H1 (cell line): ENCODE results near the gene NET1. TPM values are rescaled to one million over a fixed set of nuclear protein-coding genes. Genes with fewer than 3 reads are reported as not detected.

Source experiments
- CTCF ChIA-PET: fragments of 300-600 bp; sonication (Branson Sonifier 250); formaldehyde crosslinking; loops from one replicate; lab custom pipeline; 2021; ENCODE audit not compliant: partially characterized antibody; lab: Charles Lee
- POLR2A ChIA-PET: fragments of 300-600 bp; sonication (Branson Sonifier 250); formaldehyde crosslinking; loops from one replicate; lab custom pipeline; 2021; ENCODE audit warnings: inconsistent platforms; ENCODE audit not compliant: partially characterized antibody; lab: Charles Lee
- DNase-seq, 2 experiments: peaks; one replicate each; pipeline versions ENCODE4 v3.0.0 to v3.0.0-alpha.2; 2010 to 2022; ENCODE audit warnings: low spot score in 2 of 2, low read depth in 1 of 2, mixed read lengths in 1 of 2
- FAIRE-seq: peaks from 2 replicates; lab custom pipeline; 2011; peaks lifted over from hg19 to GRCh38; lab: Jason Lieb, UNC
- H2AFZ ChIP-seq: 2 replicates; pipeline ENCODE4 v1.8.1; 2012; ENCODE audit warnings: low read length, inconsistent platforms
- H2AK5ac ChIP-seq: 2 replicates; pipeline ENCODE4 v1.6.1; 2013; ENCODE audit warnings: low read depth, low read length
- H2BK120ac ChIP-seq: replicated peaks from 2 replicates; pipeline ENCODE3; 2013; ENCODE audit warnings: low read depth, low read length, inconsistent platforms
- H2BK12ac ChIP-seq: 2 replicates; pipeline ENCODE4 v1.6.1; 2013; ENCODE audit warnings: low read depth, low read length
- H2BK15ac ChIP-seq: 2 replicates; pipeline ENCODE4 v1.6.1; 2013; ENCODE audit warnings: low read length
- H2BK20ac ChIP-seq: 2 replicates; pipeline ENCODE4 v1.6.1; 2013; ENCODE audit warnings: low read length
- H2BK5ac ChIP-seq: 2 replicates; pipeline ENCODE4 v1.6.1; 2013; ENCODE audit warnings: low read depth, low read length
- H3K14ac ChIP-seq: 2 replicates; pipeline ENCODE4 v1.6.1; 2013; ENCODE audit warnings: inconsistent platforms; ENCODE audit not compliant: insufficient read length
- H3K18ac ChIP-seq: 2 replicates; pipeline ENCODE4 v1.6.1; 2013; ENCODE audit warnings: low read length; ENCODE audit errors: extremely low read depth
- H3K23ac ChIP-seq: 2 replicates; pipeline ENCODE4 v1.6.1; 2013; ENCODE audit warnings: inconsistent platforms; ENCODE audit not compliant: insufficient read length
- H3K23me2 ChIP-seq: 2 replicates; pipeline ENCODE4 v1.6.1; 2013; ENCODE audit warnings: low read depth, low read length
- H3K27ac ChIP-seq: 2 replicates; pipeline ENCODE4 v1.6.1; 2011; ENCODE audit warnings: low read depth, low read length, inconsistent platforms
- H3K27me3 ChIP-seq, 4 experiments: replicated peaks in 1 of 4; 1 replicate in 1 of 4; 2 replicates in 3 of 4; pipeline versions ENCODE4 v1.6.1 to v1.8.1; 2011 to 2013; ENCODE audit warnings: low read length in 3 of 4, mild to moderate bottlenecking in 3 of 4, inconsistent platforms in 2 of 4, mixed read lengths in 2 of 4, moderate library complexity in 1 of 4; ENCODE audit not compliant: control insufficient read depth in 3 of 4, insufficient read depth in 3 of 4; ENCODE audit errors: extremely low read depth in 1 of 4
- H3K36me3 ChIP-seq, 4 experiments: 2 replicates each; pipeline versions ENCODE4 v1.6.1 to v1.8.1; 2011 to 2013; ENCODE audit warnings: mild to moderate bottlenecking in 4 of 4, low read length in 3 of 4, moderate library complexity in 2 of 4, control low read depth in 1 of 4, inconsistent platforms in 1 of 4; ENCODE audit not compliant: insufficient read depth in 4 of 4, control insufficient read depth in 2 of 4
- H3K4ac ChIP-seq: replicated peaks from 2 replicates; pipeline ENCODE3; 2013; ENCODE audit warnings: low read length, low read depth, mixed read lengths, inconsistent platforms; ENCODE audit not compliant: insufficient read length
- H3K4me1 ChIP-seq, 4 experiments: replicated peaks in 1 of 4; 1 replicate in 1 of 4; 2 replicates in 3 of 4; pipeline versions ENCODE4 v1.6.1 to v1.8.1; 2011 to 2013; ENCODE audit warnings: low read length in 3 of 4, inconsistent platforms in 2 of 4, mixed read lengths in 1 of 4; ENCODE audit not compliant: insufficient read depth in 4 of 4, control insufficient read depth in 3 of 4
- H3K4me2 ChIP-seq, 2 experiments: 2 replicates each; pipeline versions ENCODE4 v1.6.1 to v1.8.1; 2011 to 2013; ENCODE audit warnings: low read depth in 2 of 2, low read length in 2 of 2, control low read depth in 1 of 2, inconsistent platforms in 1 of 2, mild to moderate bottlenecking in 1 of 2; ENCODE audit not compliant: insufficient read depth in 1 of 2
- H3K4me3 ChIP-seq, 4 experiments: fragments of 200-600, 300-600 bp in 1 of 4; sonication (generic), shearing (Covaris generic), sonication (Bioruptor Twin) in 1 of 4; 2 replicates each; pipeline versions ENCODE4 v1.5.1 to v1.8.1; 2011 to 2016; ENCODE audit warnings: low read length in 4 of 4, low read depth in 3 of 4, control low read depth in 2 of 4, inconsistent platforms in 2 of 4, mild to moderate bottlenecking in 2 of 4, mixed read lengths in 1 of 4, moderate library complexity in 1 of 4; ENCODE audit not compliant: insufficient read depth in 2 of 4; ENCODE audit errors: extremely low read depth in 1 of 4
- H3K56ac ChIP-seq: replicated peaks from 2 replicates; pipeline ENCODE3; 2013; ENCODE audit warnings: low read depth, mild to moderate bottlenecking, mixed read lengths, low read length, inconsistent platforms; ENCODE audit not compliant: insufficient read length
- H3K79me1 ChIP-seq: 2 replicates; pipeline ENCODE4 v1.6.1; 2013; ENCODE audit warnings: low read depth, low read length, control low read depth
- H3K79me2 ChIP-seq, 2 experiments: 2 replicates each; pipeline versions ENCODE4 v1.6.1 to v1.8.1; 2012 to 2013; ENCODE audit warnings: low read length in 2 of 2, mild to moderate bottlenecking in 2 of 2, inconsistent platforms in 1 of 2; ENCODE audit not compliant: insufficient read depth in 2 of 2, control insufficient read depth in 1 of 2
- H3K9ac ChIP-seq, 4 experiments: replicated peaks in 1 of 4; 1 replicate in 1 of 4; 2 replicates in 3 of 4; pipeline versions ENCODE4 v1.6.1 to v1.8.1; 2011 to 2013; ENCODE audit warnings: low read depth in 3 of 4, low read length in 3 of 4, control low read depth in 2 of 4, mild to moderate bottlenecking in 2 of 4, moderate library complexity in 2 of 4, inconsistent platforms in 1 of 4; ENCODE audit errors: extremely low read depth in 1 of 4
- H3K9me3 ChIP-seq, 2 experiments: 2 replicates each; pipeline versions ENCODE4 v1.6.1 to v1.8.1; 2012 to 2013; ENCODE audit warnings: mild to moderate bottlenecking in 2 of 2, moderate library complexity in 2 of 2, control low read depth in 1 of 2, inconsistent platforms in 1 of 2, low read depth in 1 of 2, low read length in 1 of 2, mixed read lengths in 1 of 2; ENCODE audit not compliant: insufficient read depth in 2 of 2
- H4K20me1 ChIP-seq, 2 experiments: replicated peaks in 1 of 2; 2 replicates each; pipeline versions ENCODE3 to v1.8.1; 2011 to 2013; ENCODE audit warnings: inconsistent platforms in 2 of 2, low read length in 2 of 2, mild to moderate bottlenecking in 1 of 2; ENCODE audit not compliant: insufficient read depth in 2 of 2, control insufficient read depth in 1 of 2
- H4K5ac ChIP-seq: 2 replicates; pipeline ENCODE4 v1.6.1; 2013; ENCODE audit warnings: low read length, low read depth, mixed read lengths, inconsistent platforms; ENCODE audit not compliant: insufficient read length
- H4K8ac ChIP-seq: 2 replicates; pipeline ENCODE4 v1.8.0; 2013; ENCODE audit warnings: mild to moderate bottlenecking, moderate library complexity, low read length, inconsistent platforms; ENCODE audit not compliant: insufficient read depth; ENCODE audit errors: extremely low read depth
- H4K91ac ChIP-seq: replicated peaks from 2 replicates; pipeline ENCODE3; 2013; ENCODE audit warnings: low read length, mixed read lengths, inconsistent platforms; ENCODE audit not compliant: insufficient read length
- E2F6 ChIP-seq: IDR thresholded peaks from 2 replicates; pipeline ENCODE4 v1.6.1; 2012; ENCODE audit warnings: inconsistent platforms
- MAFK ChIP-seq: IDR thresholded peaks from 2 replicates; pipeline ENCODE4 v1.6.1; 2012; ENCODE audit warnings: low read depth, mild to moderate bottlenecking, improper control_type of control experiment, low read length
- SIN3A ChIP-seq, 2 experiments: IDR thresholded peaks in 1 of 2; conservative IDR thresholded peaks in 1 of 2; 2 replicates each; pipeline ENCODE4 v1.6.1; 2011 to 2012; ENCODE audit warnings: low read length in 2 of 2, improper control_type of control experiment in 1 of 2, low read depth in 1 of 2, mild to moderate bottlenecking in 1 of 2
- SP2 ChIP-seq: IDR thresholded peaks from 2 replicates; pipeline ENCODE4 v1.6.1; 2012; ENCODE audit warnings: mild to moderate bottlenecking, low read length, inconsistent platforms
- TAF1 ChIP-seq: IDR thresholded peaks from 2 replicates; pipeline ENCODE4 v1.6.1; 2011; ENCODE audit warnings: mild to moderate bottlenecking, low read depth, low read length
- whole genome bisulfite sequencing, 2 experiments: shearing (Covaris generic) in 1 of 2; methylation state at CpG; one replicate each; pipeline versions ENCODE4 v1.1.6 to v1.1.7; 2013 to 2015; ENCODE audit warnings: low lambda C conversion rate in 2 of 2, mixed read lengths in 2 of 2, inconsistent platforms in 1 of 2, low coverage in 1 of 2, missing lambda C conversion rate in 1 of 2; ENCODE audit not compliant: insufficient replicate concordance in 2 of 2, insufficient coverage in 1 of 2, insufficient read length in 1 of 2; ENCODE audit errors: extremely low coverage in 1 of 2, missing lambda C conversion rate in 1 of 2; 5-methylcytosine and 5-hydroxymethylcytosine counted together
- polyA plus RNA-seq, 7 experiments: library from polyadenylated mRNA; depleted of rRNA in 3 of 7; stranded (reverse) in 5 of 7; unstranded in 2 of 7; fragments of >200 nt in 5 of 7; fragments of 200-250 nt in 2 of 7; gene quantifications; 1 replicate in 5 of 7; 2 replicates in 1 of 7; 4 replicates in 1 of 7; pipeline versions ENCODE4 v1.2.1 to v1.2.3, GENCODE V29; 2011 to 2013; ENCODE audit warnings: missing spikeins in 2 of 7, mixed read lengths in 2 of 7
- total RNA-seq: library from RNA; stranded (reverse); fragmentation: NEBNext Ultra II Directional; extraction: Animal tissue kit (Norgen Biotek cat#: 25700); gene quantifications from 2 replicates; pipeline ENCODE4 v1.2.1, GENCODE V29; 2021

Gene NET1
- total and polyA plus RNA-seq, 2 of the 8 experiments (the other 6 are each of a cell fraction or from before 2014, with no cell fraction given): 21.5 to 117 TPM

DNA sequence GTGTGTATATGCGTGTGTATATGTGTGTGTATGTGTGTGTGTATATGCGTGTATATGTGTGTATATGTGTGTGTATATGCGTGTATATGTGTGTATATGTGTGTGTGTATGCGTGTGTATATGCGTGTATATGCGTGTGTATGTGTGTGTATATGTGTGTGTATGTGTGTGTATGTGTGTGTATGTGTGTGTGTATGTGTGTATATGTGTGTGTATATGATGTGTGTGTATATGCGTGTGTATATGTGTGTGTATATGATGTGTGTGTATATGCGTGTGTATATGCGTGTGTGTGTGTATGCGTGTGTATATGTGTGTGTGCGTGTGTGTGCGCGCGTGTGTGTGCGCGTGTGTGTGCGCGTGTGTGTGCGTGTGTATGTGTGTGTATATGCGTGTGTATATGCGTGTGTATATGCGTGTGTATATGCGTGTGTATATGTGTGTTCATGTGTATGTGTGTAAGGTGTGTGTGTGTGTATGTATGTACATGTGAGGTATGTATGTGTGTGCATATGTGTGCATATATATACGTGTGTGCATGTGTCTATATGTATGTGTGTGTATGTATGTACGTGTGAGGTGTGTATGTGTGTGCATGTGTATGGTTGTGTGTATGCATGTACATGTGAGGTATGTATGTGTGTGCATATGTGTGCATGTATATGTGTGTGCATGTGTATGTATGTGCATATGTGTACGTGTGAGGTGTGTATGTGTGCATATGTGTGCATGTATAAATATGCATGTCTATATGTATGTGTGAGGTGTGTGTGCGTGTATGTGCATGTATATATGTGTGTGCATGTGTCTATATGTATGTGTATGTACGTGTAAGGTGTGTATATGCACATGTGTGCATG, 41.6 kb upstream of the NET1 start:
- no peak overlapping the region for H2BK15ac ChIP-seq
- H3K4me1 ChIP-seq: no peaks in the 10 kb centered on the region; a peak in 1 of 7 replicates
- H4K5ac ChIP-seq: no peak overlapping the region
- no peak for DNase-seq
- H3K27me3 ChIP-seq: no peaks in the 10 kb centered on the region
- no peak overlapping the region for H2BK12ac ChIP-seq
- H3K23me2 ChIP-seq: peaks cover 15% of the 10 kb centered on the region
- H4K8ac ChIP-seq: no peak overlapping the region
- H4K91ac ChIP-seq: no peak overlapping the region
- peaks cover 2 to 12% of the 10 kb centered on the region in 2 experiments; a peak in 3 of 4 replicates for H3K9me3 ChIP-seq
- H3K14ac ChIP-seq: no peak overlapping the region
- no peak overlapping the region for H3K4me2 ChIP-seq
- no peak overlapping the region for H2BK20ac ChIP-seq
- H3K4ac ChIP-seq: no peak overlapping the region
- peaks cover 0 to 3% of the 10 kb centered on the region in 2 experiments for H4K20me1 ChIP-seq
- no peak overlapping the region for H3K9ac ChIP-seq
- H3K79me1 ChIP-seq: no peaks in the 10 kb centered on the region
- FAIRE-seq: no peak
- H2AK5ac ChIP-seq: peak overlapping the region; percentile 13; the same call in 1 of the 2 replicates
- H3K56ac ChIP-seq: peak overlapping the region; percentile 64
- H3K79me2 ChIP-seq: no peaks in the 10 kb centered on the region
- H3K36me3 ChIP-seq: no peaks in the 10 kb centered on the region; a peak in 1 of 8 replicates
- POLR2A ChIA-PET: no interaction called here
- no peak overlapping the region for H3K23ac ChIP-seq
- H2BK5ac ChIP-seq: no peak overlapping the region
- 83 to 100% methylated on average over 1 to 28 of the region's 28 CpGs for WGBS, 2 experiments
- CTCF ChIA-PET: no interaction called here
- no peak overlapping the region for H3K27ac ChIP-seq
- TF ChIP-seq SIN3A (conservative IDR thresholded peaks at IDR 0.05 in 1 of 2, IDR thresholded peaks at IDR 0.05 in 1 of 2; ENCODE audit: low read depth in 1 of 2, low read length in 2 of 2): no peak
- no peak for TF ChIP-seq E2F6
- no peak for TF ChIP-seq TAF1
- TF ChIP-seq SP2: no peak
- TF ChIP-seq MAFK: no peak
- TF ChIP-seq, all 59 proteins: peak for 0
- Histone ChIP-seq H3K18ac (no peak overlapping the region), H2BK120ac (no peak overlapping the region), H2AFZ (no peak overlapping the region), H3K4me3 (no peak overlapping the region)
